Common myeloid progenitor, CD34-positive (primary cell): ENCODE data around the gene JAK1.

Source experiments
- CTCF ChIA-PET: fragments of 350-600 bp; sonication (Branson Sonifier 250); formaldehyde crosslinking; loops from one replicate; lab custom pipeline; 2021; ENCODE audit warnings: antibody characterized with exemption; lab: Charles Lee
- POLR2A ChIA-PET: fragments of 350-600 bp; sonication (Branson Sonifier 250); formaldehyde crosslinking; loops from one replicate; lab custom pipeline; 2021; ENCODE audit warnings: antibody characterized with exemption; lab: Charles Lee
- DNase-seq, 3 donors: peaks; one replicate each; pipeline versions ENCODE4 v3.0.0 to v3.0.0-alpha.2; 2013
- H3K27ac ChIP-seq, 2 experiments: 1 replicate in 1 of 2; 2 replicates in 1 of 2; pipeline ENCODE4 v1.7.0; 2013; ENCODE audit warnings: inconsistent platforms in 2 of 2, low read length in 2 of 2, mild to moderate bottlenecking in 2 of 2, low read depth in 1 of 2, moderate library complexity in 1 of 2; ENCODE audit not compliant: severe bottlenecking in 2 of 2, insufficient read depth in 1 of 2, poor library complexity in 1 of 2
- H3K27me3 ChIP-seq, 5 experiments: replicated peaks in 2 of 5; 1 replicate in 3 of 5; 2 replicates in 2 of 5; pipeline versions ENCODE4 v1.6.1 to v1.7.0; 2013; ENCODE audit warnings: low read length in 4 of 5, mild to moderate bottlenecking in 2 of 5, moderate library complexity in 2 of 5, inconsistent platforms in 1 of 5; ENCODE audit not compliant: insufficient read depth in 5 of 5, control insufficient read depth in 4 of 5
- H3K36me3 ChIP-seq, 4 experiments: 1 replicate in 2 of 4; 2 replicates in 2 of 4; pipeline versions ENCODE4 v1.6.1 to v1.7.0; 2013; ENCODE audit warnings: low read length in 3 of 4, control low read depth in 1 of 4, mild to moderate bottlenecking in 1 of 4; ENCODE audit not compliant: control insufficient read depth in 4 of 4, insufficient read depth in 4 of 4
- H3K4me1 ChIP-seq, 4 experiments: 1 replicate in 3 of 4; 2 replicates in 1 of 4; pipeline versions ENCODE4 v1.6.1 to v1.7.1; 2013; ENCODE audit warnings: low read length in 3 of 4, mild to moderate bottlenecking in 3 of 4, control low read depth in 1 of 4, inconsistent platforms in 1 of 4, moderate library complexity in 1 of 4; ENCODE audit not compliant: control insufficient read depth in 4 of 4, insufficient read depth in 4 of 4; ENCODE audit errors: control extremely low read depth in 1 of 4
- H3K4me3 ChIP-seq, 7 experiments: 1 replicate in 4 of 7; 2 replicates in 3 of 7; pipeline versions ENCODE4 v1.5.1 to v1.7.0; 2013; ENCODE audit warnings: mild to moderate bottlenecking in 7 of 7, low read length in 6 of 7, moderate library complexity in 6 of 7, inconsistent platforms in 2 of 7, low read depth in 2 of 7, control low read depth in 1 of 7; ENCODE audit not compliant: insufficient read depth in 4 of 7, control insufficient read depth in 1 of 7; ENCODE audit errors: extremely low read depth in 1 of 7
- H3K9me3 ChIP-seq, 5 experiments: 1 replicate in 4 of 5; 2 replicates in 1 of 5; pipeline versions ENCODE4 v1.6.1 to v1.7.1; 2013; ENCODE audit warnings: low read length in 4 of 5, mild to moderate bottlenecking in 2 of 5, inconsistent platforms in 1 of 5, low read depth in 1 of 5, moderate library complexity in 1 of 5; ENCODE audit not compliant: control insufficient read depth in 4 of 5, insufficient read depth in 2 of 5; ENCODE audit errors: control extremely low read depth in 1 of 5
- WGBS: methylation state at CpG from one replicate; pipeline ENCODE4 v1.1.5; 2013; ENCODE audit not compliant: insufficient coverage; 5-methylcytosine and 5-hydroxymethylcytosine counted together

Gene JAK1

DNA sequence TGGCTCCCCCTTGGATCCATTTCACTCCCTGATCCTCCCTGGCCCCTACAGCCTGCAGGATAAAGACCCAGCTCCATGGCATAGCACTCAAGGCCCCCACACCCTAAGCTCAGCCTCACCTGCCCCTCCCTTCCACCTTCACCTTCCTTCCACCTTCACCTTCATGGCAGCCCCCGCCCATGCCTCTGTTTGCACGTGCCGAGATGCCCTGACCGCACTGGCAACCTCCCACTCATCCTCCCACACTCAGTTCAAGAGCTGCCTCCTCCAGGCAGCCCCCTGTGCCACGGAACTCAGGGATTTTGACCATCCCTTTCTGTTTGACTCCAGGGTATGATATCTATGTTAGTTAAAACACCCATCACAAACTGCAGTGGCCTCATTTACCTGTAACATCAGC lies 111.7 kb downstream of the JAK1 start:
- no peak overlapping the region for H3K4me3 ChIP-seq
- WGBS = 96% methylated on average over 5 of the region's 5 CpGs
- POLR2A ChIA-PET = no interaction called here

GRCh38 chr1:64851664-64852063 lies 114.7 kb downstream of the JAK1 start:
- no peaks in the 10 kb centered on the region for H3K9me3 ChIP-seq
- CTCF ChIA-PET = interaction anchor here (1.7 kb wide), 1 partner anchor 11 kb away, joined by 4 read pairs; no protein-coding TSS in a partner anchor
- POLR2A ChIA-PET = no interaction called here
- 77% methylated on average over 5 of the region's 7 CpGs for whole genome bisulfite sequencing
- no peak overlapping the region for H3K4me3 ChIP-seq
- no peaks in the 10 kb centered on the region for H3K27me3 ChIP-seq
- DNase-seq = peak in 1 of 3 donors; percentile 5
- H3K36me3 ChIP-seq = peaks cover 15 to 86% (median 65%) of the 10 kb centered on the region in 4 experiments
- H3K4me1 ChIP-seq = peaks cover 0 to 2% (median 0%) of the 10 kb centered on the region in 4 experiments
- no peak overlapping the region for H3K27ac ChIP-seq

More for the DNA sequence above, 111.7 kb downstream of the JAK1 start:
- DNase-seq = no peak
- CTCF ChIA-PET = interaction anchor here (1.2 kb wide), 1 partner anchor 96 kb away, joined by 3 read pairs; no protein-coding TSS in a partner anchor
- Histone ChIP-seq H3K9me3 (no peaks in the 10 kb centered on the region), H3K27ac (no peak overlapping the region), H3K4me1 (peaks cover 0 to 2% (median 0%) of the 10 kb centered on the region in 4 experiments), H3K36me3 (peaks cover 27 to 88% (median 71%) of the 10 kb centered on the region in 4 experiments), H3K27me3 (no peaks in the 10 kb centered on the region)

DNA sequence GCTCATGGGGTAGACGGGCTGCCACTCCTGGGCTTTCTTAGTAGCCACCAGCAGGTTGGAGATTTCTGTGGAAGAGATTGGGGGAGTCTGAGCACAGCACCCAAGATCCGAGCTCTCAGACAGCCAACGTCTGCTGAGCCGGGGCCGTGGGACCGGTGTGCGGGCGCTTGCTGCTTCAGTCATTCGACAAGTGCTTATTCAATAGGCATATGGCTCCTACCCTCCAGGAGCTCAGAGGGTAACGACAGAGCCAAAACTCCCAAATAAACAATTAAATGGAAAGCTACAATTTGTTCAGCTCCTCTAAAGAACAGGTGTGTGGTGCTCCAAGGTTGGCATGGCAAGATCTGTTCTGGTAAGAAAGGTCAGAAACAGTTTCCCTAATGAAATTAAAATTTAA lies 115.5 kb downstream of the JAK1 start:
- no peaks in the 10 kb centered on the region for H3K27me3 ChIP-seq
- H3K4me3 ChIP-seq = no peak overlapping the region
- 88% methylated on average over 8 of the region's 10 CpGs for WGBS
- H3K36me3 ChIP-seq = peaks cover 11 to 86% (median 64%) of the 10 kb centered on the region in 4 experiments
- CTCF ChIA-PET = interaction anchor here (0.6 to 1.7 kb wide), 2 partner anchors 12 to 45 kb away, joined by 3 to 4 read pairs; no protein-coding TSS in a partner anchor
- H3K9me3 ChIP-seq = no peaks in the 10 kb centered on the region
- H3K27ac ChIP-seq = no peak overlapping the region
- POLR2A ChIA-PET = no interaction called here
- DNase-seq = no peak
- H3K4me1 ChIP-seq = peaks cover 0 to 2% (median 0%) of the 10 kb centered on the region in 4 experiments

DNA sequence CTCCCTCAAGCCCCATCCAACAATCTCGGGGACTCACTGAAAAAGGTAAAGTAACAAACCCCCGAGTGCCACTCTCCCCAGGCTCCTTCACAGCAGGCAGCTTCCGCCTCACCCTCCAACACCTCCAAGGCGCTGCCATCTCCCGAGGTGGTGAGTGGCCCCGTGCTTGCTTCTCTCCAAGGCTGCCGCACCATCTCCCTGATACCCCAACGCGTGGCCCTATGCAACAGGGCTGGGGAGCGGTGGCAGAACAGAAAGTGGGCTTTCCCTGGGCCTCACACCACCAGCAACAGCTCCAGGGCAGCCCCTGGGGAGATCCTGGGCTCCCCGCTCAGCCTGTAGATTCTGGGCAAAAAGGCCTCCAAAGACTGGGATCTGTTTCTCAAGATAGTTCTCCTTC lies 116.4 kb downstream of the JAK1 start:
- 97% methylated on average over 11 of the region's 11 CpGs for WGBS

DNA sequence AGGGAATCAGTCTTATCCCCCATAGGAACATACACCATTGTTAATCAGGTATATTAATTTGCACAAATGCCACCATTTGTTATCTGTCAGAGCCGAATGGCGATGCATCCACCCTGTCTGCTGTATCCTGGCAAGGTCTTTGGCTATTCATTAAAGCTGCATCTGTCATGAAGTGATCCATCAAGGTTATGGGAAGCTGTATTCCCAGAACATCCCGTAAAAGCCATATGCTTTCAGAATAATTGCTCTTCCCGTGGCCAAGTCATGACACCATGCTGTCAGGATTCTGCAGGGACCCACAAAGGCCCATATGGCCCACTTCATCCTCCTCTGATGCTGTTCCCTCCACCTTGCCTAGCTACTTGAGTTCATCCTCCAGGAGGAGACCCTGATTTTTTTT lies 117.5 kb downstream of the JAK1 start:
- DNase-seq = no peak
- WGBS = 93% methylated on average over 4 of the region's 4 CpGs
- Histone ChIP-seq H3K4me3 (no peak overlapping the region), H3K27me3 (no peaks in the 10 kb centered on the region), H3K36me3 (peaks cover 10 to 87% (median 68%) of the 10 kb centered on the region in 4 experiments), H3K27ac (no peak overlapping the region), H3K4me1 (peaks cover 0 to 2% (median 0%) of the 10 kb centered on the region in 4 experiments), H3K9me3 (no peaks in the 10 kb centered on the region)
- POLR2A ChIA-PET = no interaction called here
- CTCF ChIA-PET = interaction anchor here (0.6 to 0.9 kb wide), 2 partner anchors 20 to 73 kb away, joined by 3 read pairs; no protein-coding TSS in a partner anchor

More for the DNA sequence above, 116.4 kb downstream of the JAK1 start:
- ChIA-PET CTCF (interaction anchor here (0.8 to 1.0 kb wide), 3 partner anchors 13 to 190 kb away, joined by 3 to 4 read pairs (median 4); no protein-coding TSS in a partner anchor), POLR2A (no interaction called here)
- DNase-seq = no peak
- H3K4me1 ChIP-seq = peaks cover 0 to 2% (median 0%) of the 10 kb centered on the region in 4 experiments
- H3K4me3 ChIP-seq = no peak overlapping the region
- no peaks in the 10 kb centered on the region for H3K9me3 ChIP-seq
- peaks cover 9 to 87% (median 67%) of the 10 kb centered on the region in 4 experiments for H3K36me3 ChIP-seq
- no peaks in the 10 kb centered on the region for H3K27me3 ChIP-seq
- no peak overlapping the region for H3K27ac ChIP-seq

- POLR2A ChIA-PET = no interaction called here
- peaks cover 8 to 87% (median 66%) of the 10 kb centered on the region in 4 experiments for H3K36me3 ChIP-seq
- no peak overlapping the region for H3K27ac ChIP-seq
- no peaks in the 10 kb centered on the region for H3K27me3 ChIP-seq
- no peaks in the 10 kb centered on the region for H3K9me3 ChIP-seq
- CTCF ChIA-PET = interaction anchor here (1.3 kb wide), 2 partner anchors 42 to 150 kb away, joined by 3 read pairs; no protein-coding TSS in a partner anchor
- peaks cover 0 to 2% (median 0%) of the 10 kb centered on the region in 4 experiments for H3K4me1 ChIP-seq
- H3K4me3 ChIP-seq = no peak overlapping the region
- no peak for DNase-seq
- 100% methylated on average over 3 of the region's 3 CpGs for WGBS
These were observed 118.2 kb downstream of the JAK1 start for GRCh38 chr1:64848136-64848535.

- WGBS = 82% methylated on average over 4 of the region's 4 CpGs
- H3K9me3 ChIP-seq = no peaks in the 10 kb centered on the region
- H3K4me3 ChIP-seq = no peak overlapping the region
- no peak for DNase-seq
- peaks cover 8 to 89% (median 66%) of the 10 kb centered on the region in 4 experiments for H3K36me3 ChIP-seq
- no peaks in the 10 kb centered on the region for H3K27me3 ChIP-seq
- peaks cover 0 to 2% (median 0%) of the 10 kb centered on the region in 4 experiments for H3K4me1 ChIP-seq
- ChIA-PET CTCF (interaction anchor here (1.3 kb wide), 2 partner anchors 41 to 150 kb away, joined by 3 read pairs; no protein-coding TSS in a partner anchor), POLR2A (no interaction called here)
- no peak overlapping the region for H3K27ac ChIP-seq
These were observed 118.7 kb downstream of the JAK1 start for GRCh38 chr1:64847666-64848065.
